Colon (tissue), 2 donors: ENCODE results near the gene CHSY1.
"Not testable (repeated sequence)": the region's sequence is repeated elsewhere in the genome, so short reads cannot be mapped to it uniquely, and the experiment has no call there.

Source experiments
- FAIRE-seq: peaks from 2 replicates; lab custom pipeline; 2012; peaks lifted over from hg19 to GRCh38; lab: Jason Lieb, UNC
- donor health status: control.
- donor health status: control.

Gene CHSY1, protein sequence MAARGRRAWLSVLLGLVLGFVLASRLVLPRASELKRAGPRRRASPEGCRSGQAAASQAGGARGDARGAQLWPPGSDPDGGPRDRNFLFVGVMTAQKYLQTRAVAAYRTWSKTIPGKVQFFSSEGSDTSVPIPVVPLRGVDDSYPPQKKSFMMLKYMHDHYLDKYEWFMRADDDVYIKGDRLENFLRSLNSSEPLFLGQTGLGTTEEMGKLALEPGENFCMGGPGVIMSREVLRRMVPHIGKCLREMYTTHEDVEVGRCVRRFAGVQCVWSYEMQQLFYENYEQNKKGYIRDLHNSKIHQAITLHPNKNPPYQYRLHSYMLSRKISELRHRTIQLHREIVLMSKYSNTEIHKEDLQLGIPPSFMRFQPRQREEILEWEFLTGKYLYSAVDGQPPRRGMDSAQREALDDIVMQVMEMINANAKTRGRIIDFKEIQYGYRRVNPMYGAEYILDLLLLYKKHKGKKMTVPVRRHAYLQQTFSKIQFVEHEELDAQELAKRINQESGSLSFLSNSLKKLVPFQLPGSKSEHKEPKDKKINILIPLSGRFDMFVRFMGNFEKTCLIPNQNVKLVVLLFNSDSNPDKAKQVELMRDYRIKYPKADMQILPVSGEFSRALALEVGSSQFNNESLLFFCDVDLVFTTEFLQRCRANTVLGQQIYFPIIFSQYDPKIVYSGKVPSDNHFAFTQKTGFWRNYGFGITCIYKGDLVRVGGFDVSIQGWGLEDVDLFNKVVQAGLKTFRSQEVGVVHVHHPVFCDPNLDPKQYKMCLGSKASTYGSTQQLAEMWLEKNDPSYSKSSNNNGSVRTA

DNA sequence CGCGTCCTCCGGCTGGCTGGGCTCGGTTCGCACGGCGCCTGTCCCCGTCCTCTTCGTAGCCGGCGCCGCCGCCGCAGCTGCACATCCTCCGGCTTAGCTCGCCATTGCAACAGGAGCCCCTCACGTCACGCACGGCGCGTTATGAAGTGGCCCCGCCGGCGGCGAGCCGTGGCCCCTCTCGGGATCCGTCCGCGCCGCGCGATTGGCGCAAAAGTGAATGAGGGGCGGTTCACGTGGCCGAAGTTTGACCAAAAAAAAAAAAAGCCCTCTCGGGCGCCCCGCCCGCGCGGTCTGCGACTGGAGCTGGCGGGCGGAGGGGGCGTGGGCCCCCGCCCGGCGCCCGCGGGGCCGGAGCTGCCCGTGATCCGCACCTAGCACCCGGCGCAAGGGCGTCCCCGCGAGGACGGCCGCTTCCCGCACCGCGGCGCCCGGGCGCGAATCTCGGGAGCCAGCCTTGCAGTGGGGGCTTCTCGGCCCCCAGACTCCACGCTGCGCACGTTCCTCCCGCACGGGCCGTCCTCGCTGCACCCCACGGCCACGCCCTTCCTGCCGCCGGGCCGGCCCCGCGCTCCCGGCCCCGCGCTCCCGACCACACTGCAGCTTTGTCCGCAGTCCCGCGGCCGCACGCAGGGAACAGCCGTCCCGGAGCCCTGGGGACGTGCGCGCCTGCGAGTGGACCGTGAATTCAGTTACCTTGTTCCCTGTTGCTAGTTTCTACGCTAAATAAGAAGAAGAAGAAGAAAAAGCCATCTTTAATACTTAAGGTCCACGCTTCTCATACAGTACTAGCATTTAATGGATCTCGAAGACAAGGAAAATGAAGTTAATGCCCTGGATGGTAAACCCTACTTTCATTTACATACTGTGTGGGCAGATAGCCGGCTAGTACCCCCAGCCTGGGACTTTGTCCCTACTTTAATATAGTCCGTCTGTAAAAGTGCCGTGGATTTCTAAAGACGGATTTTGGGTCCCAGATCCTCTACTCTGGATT, at the start of gene CHSY1:
Gene CHSY1, minus strand, starts transcription at position 219 of the 991 bp plus-strand sequence. CDS start 592 bp downstream, outside the sequence.
- FAIRE-seq: no peak

DNA sequence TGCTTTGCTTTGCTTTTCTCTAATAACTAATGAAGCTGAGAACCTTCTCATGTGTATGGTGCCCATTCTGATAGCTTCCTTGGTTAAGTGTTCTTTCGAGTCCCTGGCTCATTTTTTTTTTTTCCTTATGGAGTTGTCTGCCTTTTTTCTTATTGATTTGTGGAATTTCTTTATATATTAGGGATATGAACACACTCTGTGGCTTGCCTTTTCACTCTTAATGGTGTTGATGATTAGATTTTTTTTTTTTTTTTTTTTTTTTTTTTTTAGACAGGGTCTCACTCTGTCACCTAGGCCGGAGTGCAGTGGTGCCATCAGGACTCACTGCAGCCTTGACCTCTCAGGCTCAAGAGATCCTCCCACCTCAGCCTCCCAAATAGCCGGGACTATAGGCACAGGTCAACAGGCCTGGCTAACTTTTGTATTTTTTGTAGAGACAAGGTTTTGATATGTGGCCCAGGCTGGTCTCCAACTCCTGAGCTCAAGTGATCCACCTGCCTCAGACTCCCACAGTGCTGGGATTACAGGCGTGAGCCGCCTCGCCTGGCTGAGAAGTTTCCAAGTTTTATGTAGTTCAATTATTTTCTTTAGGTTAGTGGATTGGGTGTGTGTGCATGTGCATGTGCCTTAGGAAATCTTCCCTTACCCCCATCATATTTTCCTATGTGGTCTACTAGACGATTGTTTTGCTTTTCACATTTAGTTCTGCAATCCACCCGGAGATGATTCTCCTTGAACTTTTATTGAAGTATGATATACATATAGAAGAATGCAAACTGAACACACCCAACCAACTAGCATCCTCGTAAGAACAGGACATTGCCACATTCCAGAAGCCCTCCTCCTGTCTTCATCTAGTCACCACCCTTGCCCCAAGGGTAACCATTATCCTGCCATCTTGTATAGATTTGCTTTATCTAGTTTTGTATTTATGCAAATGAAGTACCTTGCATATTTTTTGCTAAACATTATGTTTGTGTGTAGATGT, 44.9 kb upstream of the CHSY1 start:
- no peak for FAIRE-seq

DNA sequence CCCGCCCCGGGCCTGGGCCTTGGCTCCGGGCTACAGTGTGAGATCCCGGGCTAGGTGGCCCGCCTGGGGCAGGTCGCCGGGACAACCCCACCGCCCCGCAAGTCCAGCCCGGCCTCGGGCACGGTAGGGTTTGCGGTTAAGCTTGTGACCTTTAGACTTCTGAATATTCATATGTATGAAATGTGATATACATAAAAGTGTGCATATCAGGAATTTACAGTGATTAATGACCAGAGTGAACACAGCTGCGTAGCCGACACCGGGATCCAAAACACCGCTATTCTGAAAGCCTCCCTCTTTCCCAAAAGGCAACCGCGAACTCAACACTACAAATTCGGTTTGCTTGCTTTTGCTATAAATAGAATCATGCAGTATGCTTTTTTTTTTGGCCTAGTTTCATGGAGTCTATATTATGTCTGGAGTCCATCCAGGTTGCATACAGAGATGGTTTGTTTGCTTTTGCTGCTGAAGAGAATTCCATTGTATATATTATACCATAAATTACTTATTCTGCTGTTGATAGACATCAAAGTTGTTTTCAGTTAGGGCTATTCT, 43.8 kb upstream of the CHSY1 start:
- FAIRE-seq: no peak

DNA sequence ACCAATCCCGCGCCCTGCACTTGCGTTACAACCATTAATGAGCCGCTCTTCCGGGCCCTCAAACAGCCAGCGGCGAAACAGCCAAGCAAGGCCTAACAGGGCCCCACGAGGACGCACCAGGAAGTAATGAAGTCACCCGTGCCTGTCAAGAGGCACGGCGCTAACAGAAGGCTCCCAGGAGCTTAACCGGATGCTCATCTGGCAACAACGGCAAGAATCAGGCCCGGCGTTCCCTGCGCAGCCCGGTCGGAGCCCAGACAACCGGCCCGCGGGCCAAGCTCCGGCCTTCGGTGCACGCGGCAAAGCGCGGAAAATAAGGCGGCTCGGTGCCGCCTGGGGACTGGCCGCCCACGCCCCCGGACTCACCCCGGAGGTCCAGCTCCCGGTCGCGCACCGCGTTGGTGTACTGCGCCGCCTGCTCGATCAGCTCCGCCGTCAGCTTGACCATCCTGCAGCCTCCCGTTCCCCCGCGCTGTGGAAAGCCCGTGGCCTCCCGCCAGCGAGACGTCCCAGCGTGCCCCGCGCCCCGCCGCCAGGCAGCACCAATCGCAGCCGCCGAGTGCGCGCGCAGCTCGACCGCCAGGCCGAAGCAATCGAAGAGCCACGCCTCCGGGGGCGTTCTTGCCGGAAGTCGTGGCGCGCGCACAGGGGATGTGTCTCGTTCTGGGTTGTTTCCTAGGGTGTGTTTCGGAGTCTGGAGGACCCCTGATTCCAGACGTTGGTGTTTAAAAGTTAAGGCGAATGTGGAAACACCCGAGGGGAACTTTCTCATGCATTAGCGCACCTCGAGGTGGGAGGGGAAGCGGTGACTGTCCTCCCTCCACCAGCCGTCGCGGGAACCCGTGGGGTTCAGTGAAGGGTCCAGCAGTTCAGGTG, 43.1 kb upstream of the CHSY1 start, which contains the start of gene SNRPA1:
Gene SNRPA1, minus strand, starts transcription at position 518 of the 876 bp plus-strand sequence. Its CDS starts 70 bp downstream, at position 448.
- FAIRE-seq: no peak

DNA sequence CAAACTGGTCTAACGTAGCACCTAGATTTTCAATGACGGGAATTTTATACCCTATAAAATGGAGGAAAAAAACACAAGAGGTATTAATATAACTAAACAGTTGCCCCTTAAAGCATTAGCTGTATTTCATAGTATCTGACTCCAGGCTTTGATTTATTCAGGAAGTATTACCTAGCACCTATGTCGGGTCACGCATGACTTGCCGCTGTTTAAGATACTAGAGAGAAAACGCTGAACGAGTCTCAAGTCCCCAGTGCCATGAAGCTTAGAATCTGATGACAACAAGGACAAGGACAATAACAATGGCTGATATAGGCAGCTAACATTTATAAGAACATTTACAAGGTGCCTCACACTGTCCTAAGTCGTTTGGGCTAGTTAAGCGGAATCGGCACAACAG, 41.3 kb upstream of the CHSY1 start:
- FAIRE-seq: no peak

DNA sequence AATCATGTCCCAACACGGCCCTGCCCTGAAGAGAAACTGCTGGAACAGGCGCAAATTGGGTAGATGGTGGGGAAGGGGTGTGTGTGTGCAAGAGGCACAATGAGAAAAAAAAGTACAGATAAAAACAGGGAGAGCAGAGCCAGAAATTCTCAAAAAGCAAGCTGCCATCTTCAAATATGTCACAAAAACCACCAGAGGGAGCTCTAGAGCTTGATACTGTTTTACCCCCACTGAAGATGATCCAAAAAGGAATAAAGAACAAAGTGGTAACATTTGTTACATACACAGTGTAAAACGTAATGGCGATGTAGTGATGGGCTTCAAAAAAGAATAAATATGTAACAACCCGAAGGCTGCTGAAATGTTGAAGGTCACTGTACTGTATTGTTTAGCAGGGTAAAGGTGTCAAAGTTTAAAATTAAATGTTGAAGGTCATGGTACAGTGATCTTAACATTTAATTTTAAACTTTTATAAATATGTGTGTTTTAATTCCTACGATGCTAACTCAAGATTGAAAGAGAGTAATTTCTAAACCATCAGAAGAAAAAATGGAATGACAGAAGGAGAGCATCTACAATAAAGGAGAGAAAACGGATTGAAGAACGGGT, 37.2 kb upstream of the CHSY1 start:
- FAIRE-seq: no peak

DNA sequence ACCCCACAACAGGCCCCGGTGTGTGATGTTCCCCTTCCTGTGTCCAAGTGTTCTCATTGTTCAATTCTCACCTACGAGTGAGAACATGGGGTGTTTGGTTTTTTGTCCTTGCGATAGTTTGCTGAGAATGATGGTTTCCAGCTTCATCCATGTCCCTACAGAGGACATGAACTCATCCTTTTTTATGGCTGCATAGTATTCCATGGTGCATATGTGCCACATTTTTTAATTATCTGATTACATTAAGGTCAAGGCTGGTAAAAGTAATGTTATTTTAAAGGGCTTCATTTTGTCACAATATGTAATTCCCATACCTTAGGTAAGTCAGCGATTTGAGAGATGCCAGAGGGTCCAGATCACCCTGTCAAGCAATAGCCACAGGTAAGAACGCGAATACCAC, 35.5 kb upstream of the CHSY1 start:
- FAIRE-seq: not testable (repeated sequence)

DNA sequence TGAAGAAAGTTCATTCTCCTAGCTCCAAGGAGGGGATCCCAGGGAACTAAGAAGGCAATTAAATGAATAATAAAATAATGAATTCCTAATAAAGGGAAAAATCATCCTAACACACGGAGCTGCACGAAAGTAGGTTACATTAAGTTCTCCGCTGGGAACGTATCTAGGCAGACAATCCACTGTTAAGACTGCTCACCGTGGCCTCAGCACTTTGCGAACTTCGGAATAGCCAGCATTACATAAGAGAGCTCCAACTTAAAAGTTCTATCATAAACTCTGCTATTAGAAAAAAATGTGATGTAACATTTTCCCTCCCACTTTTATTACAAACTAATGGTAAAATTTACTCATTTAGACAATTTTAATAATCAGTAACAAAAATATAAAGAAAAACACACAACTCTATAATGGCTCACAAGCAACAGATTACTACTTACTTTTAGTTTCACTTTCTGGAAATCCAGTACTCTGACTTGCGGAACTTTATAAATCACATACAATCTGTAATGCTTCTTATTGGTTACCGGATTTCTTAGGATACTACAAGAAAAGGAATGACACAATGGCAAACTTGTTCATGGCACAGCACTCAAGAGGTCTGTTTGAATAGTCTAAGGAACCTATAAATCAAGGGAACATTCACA, 34.7 kb upstream of the CHSY1 start:
- FAIRE-seq: no peak

DNA sequence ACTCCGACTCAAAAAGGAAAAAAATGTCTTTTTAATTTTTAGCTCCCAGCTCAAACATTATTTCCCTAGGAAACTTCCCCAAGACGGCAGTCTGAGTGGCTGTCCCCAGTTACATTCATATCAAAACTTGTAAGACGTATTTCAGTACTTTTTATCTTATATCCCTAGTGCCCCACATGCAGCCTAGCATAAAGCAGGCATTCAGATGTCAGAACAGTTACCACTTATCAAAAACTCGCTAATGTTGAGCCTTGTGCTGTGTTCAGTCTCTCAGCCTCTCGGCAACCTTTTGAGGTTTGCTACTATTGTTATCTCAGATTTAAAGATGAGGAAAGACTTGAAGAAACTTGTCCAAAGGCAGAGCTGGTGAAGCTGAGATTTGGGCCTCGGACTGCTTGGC, 32.1 kb upstream of the CHSY1 start:
- FAIRE-seq: no peak

DNA sequence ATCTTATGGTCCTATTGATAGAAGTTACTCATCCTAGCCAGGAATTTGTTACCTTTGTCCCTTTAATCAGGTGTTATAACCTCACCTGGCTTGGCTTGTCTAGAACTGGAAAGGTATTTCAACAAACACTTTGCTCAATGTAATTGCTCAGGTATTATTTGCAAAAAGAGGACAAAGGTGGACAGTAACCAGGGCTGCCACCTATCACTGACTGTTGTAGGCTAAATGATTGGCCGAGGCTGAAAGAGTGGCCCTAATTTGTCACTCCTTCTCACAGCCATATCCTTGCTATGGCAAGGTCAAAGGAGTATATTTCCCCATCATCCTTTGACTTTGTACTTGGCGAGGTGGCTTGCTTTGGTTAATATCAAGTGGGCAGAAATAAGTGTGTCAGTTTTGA, 28.2 kb upstream of the CHSY1 start:
- no peak for FAIRE-seq

DNA sequence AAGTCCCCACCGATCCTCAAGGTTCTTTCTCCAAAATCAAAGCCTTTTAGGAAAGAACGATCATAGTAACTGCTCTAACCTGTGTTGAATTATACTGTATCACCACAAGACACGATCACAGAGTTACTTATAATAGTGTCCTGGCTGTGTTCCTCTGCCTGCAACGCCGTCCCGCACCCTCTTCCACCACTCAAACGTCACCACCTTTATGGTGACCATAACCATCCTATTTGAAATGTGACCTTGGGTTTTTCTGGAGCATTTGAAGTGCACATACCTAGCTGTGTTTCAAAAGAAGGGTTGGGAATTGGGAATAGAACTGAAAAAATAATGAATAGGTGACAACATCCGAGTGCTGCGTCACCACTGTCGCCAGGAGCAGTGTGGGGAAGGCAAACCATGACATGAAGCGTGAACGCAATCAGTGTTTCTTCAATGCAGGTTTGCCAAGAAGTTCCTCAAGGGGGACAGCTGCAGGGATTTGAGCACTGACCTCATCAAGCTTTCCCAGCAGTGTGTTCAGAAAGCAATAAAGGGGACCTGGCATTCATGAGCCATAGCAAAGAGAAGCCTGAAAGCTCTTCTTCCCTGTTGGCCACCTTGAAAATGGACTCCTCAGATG, 26.2 kb upstream of the CHSY1 start:
- FAIRE-seq: no peak

DNA sequence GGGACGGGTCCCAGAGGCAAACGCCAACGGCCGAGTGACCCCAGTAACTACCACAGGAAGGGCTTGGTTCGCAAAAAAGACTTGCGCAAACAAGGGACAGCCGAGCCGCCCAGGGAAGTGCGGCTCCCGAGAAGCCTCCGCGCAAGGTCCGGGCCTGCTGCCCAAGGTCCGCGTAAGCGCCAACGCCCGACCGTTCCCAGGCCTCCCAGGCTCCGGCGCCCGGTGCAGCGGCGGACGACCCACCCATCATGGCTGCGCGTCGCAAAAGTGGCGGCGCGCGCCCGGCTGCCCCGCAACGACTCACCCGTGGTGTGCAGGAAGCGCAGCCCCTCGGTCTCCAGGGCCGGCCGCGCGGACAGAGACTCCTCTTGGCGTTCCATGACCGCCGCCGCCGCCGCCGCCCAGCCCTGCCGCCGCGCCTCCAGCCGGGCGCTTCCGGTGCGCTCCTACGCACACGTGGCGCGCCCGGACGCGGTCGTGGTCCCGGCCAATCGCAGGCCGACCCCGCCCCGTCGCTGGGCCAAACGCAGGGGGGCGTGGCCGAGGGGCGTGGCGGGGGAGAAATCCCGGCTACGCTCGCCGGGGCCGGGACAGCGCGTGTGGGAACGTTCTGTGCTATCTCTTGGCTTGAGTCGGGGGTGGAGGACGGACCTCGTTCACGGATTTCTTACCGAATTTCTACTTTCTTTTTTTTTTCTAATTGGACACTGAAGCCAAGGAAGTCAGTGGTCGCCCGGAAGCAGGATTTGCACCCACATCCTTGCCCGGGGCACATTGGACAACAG, 25.4 kb upstream of the CHSY1 start, which contains the start of gene SELENOS:
Gene SELENOS, minus strand, starts transcription at position 448 of the 785 bp plus-strand sequence. Its CDS starts 68 bp downstream, at position 380.
- no peak for FAIRE-seq

DNA sequence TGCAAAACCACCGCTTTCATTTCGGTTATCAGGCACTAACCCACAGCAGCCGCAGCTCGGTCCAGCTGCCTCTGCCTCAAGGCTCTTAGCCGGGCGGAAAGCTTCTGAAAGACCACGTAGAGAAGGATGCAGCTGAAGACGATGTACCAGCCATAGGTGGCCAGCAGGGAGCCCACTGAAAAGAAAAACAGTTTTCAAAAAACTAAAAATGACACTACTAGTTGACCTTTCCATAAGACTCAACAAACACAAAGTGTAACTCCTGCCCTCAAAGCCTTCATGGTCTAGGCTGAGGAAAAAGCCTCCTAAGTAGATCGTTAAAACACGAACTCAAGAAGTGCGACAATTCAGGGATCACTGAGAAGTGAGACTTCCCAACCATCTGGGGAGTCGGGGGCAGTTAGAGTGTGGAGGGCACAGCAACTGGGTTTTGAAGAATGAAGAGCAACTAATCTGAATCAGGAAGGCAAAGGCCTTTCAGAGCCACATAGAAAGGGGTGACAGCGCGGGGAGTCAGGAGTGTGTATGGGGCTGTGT, 24.7 kb upstream of the CHSY1 start:
- no peak for FAIRE-seq

DNA sequence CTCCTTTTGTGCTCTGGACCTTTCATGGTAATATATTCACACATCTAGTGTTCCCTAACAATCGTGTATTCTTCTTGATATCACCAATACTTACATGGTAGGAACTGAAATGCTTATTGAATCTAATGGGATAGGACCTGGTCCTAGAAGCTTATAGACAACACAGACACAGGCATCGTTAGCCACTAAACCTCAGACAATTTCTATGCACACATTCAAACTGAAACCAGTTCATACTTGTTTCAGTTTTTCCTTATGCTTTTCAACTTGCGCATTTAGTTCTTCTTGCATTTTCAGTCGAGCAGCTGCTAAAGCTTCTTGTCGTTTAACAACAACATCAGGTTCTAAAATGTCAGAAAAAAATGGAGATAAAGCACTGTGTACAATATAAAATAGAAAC, 23.2 kb upstream of the CHSY1 start:
- no peak for FAIRE-seq

DNA sequence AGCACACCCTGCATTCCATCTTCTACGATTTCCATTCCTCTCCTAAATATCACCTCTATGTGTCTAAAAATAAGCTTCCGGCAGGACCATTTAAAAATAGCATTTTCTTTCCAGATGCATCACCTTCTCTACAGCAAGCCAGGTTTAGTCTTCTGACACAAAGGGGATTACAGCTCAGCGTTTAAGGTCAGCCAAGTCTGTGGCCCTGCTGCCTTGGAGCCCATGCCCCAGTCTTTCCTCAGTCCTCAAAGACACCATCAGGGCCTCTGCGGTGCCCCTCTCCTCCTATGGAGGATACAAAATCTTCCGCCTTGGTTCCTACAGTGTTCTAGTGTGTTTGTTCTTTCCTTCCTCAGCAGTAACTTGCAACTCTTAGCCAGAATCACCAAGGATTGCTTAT, 21.7 kb upstream of the CHSY1 start:
- FAIRE-seq: no peak

DNA sequence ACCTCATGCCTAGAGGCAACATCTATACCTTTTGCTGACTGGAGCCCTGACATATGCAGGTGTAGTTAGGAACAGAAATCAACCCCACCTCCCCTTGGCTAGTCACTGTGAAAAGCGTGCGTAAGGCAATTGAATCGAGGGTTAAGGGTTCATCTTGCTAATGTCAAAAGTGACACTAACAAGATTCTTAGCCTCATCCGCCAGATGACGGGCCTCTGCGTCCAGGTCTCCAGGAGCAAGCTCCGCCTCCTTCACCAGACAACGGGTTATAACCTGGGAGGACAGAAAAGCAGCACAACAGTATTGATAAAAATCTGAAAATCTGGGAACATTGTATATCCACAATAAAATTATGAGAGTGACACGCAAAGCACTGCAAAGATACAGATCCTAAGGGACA, 20.7 kb upstream of the CHSY1 start:
- FAIRE-seq: no peak
